Measurements from ENCODE around the gene FMO5.
"Not testable (repeated sequence)": the region's sequence is repeated elsewhere in the genome, so short reads cannot be mapped to it uniquely, and the experiment has no call there.

Gene FMO5

GRCh38 chr1:147225193-147225730, at the start of gene FMO5:
Gene FMO5 (minus strand): TSS chr1:147225339. CDS start chr1:147225029, 310 bp downstream.
- no peak for DNase-seq (ENCODE audit: low read depth)

GRCh38 chr1:147273409-147274336, 48.5 kb upstream of the FMO5 start:
- DNase-seq (ENCODE audit: low read depth) = peak; percentile 5

DNA sequence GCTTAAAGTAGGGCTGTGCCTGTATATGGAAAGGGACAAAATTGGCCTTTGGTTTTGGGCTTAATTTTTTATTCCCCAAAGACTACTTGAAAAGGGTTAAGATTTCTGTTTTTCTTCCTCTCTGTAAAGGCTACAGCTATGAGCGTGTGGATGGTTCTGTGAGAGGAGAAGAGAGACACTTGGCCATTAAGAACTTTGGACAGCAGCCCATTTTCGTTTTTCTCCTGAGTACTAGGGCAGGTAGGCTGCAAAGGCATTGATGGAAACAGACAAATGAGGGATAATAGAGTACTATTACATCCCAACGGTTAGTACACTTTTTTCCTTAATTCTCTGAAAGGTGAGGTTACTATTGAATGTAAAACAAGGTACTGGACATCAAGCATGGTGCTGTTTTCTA, 46.9 kb upstream of the FMO5 start:
- DNase-seq (ENCODE audit: low read depth) = no peak

DNA sequence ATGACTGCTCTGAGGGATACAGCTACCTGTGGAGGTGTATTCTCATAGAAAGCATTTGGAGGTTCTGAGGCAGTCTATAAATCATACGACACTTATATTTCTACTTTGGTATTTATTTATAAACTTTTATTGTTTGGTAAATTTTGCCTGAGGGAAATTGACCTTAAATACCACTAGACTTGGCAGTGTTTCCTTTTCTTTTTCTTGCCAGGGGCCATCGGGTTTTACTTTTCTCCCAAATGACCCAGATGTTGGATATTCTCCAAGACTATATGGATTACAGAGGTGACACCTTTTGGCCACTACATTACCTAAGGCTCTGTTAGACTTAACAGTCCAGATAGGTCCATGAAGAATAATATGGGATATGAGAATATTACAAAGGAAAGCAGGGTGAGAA, 45.6 kb upstream of the FMO5 start:
- DNase-seq (ENCODE audit: low read depth) = no peak

- no peak for DNase-seq (ENCODE audit: low read depth)
These were observed 42.6 kb upstream of the FMO5 start for GRCh38 chr1:147267711-147268110.

GRCh38 chr1:147266381-147266780, 41.2 kb upstream of the FMO5 start:
- DNase-seq (ENCODE audit: low read depth) = no peak

DNA sequence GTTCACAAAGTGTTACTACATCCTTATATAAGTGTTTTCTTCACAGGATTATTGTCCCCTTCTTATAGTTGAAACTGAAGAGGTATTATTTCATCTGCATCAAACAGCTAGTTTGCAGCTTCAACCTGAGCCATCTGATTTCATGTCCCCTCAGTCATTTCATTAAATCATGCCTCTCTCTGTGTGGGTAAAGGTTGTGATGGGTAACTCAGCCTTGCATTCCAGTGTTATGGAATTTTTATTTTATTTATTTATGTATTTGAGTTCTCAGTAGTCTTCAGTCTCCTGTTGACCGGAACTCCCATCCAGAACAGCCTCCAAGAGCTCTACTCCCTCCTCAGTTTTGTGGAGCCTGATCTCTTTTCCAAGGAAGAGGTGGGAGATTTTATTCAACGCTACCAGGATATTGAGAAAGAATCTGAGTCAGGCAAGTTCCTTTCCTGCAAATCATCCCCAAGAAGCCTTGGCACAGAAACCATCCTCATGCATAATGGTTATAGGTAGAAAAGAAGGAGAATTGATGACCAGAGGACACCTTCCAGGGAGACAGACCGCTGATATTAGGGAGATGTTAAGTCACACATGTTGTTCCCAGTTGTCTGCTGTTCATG, 39.1 kb upstream of the FMO5 start:
- no peak for DNase-seq (ENCODE audit: low read depth)

DNA sequence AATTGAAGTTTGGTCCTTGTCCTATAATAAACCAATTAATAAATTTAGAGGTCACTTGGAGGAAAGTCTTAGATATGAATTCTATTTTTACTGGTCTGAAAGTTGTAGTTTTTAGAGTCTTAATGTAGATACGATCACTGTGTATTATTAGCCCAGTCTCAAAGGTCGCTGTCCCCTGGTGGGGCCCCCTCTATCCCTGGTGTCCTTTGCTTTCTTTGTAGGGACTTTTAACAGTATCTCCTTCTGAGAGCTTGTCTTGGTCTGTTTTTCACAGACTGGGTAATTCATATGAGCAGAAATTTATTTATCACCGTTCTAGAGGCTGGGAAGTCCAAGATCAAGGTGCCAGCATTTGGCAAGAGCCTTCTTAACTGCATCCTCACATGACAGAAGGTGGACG, 35.8 kb upstream of the FMO5 start:
- no peak for DNase-seq (ENCODE audit: low read depth)

DNA sequence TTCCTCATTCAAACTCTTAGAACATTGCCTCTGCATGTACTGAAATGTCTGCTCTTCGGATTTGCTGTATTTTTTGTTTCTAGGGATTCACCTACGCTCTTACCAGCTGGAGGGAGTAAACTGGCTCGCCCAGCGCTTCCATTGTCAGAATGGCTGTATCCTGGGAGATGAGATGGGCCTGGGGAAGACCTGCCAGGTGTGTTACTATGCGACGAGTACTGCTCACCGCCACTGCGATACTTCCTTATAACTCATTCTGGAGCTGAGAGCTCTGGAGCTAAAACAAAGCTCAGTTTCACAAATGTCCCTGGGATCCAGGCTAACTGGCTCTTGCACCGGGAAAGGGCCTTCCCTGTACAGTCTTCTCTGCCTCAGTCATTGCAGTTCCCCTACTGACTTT, 27.4 kb upstream of the FMO5 start:
- DNase-seq (ENCODE audit: low read depth) = no peak

- DNase-seq (ENCODE audit: low read depth) = no peak
These were observed 22.6 kb upstream of the FMO5 start for GRCh38 chr1:147247656-147248238.

DNA sequence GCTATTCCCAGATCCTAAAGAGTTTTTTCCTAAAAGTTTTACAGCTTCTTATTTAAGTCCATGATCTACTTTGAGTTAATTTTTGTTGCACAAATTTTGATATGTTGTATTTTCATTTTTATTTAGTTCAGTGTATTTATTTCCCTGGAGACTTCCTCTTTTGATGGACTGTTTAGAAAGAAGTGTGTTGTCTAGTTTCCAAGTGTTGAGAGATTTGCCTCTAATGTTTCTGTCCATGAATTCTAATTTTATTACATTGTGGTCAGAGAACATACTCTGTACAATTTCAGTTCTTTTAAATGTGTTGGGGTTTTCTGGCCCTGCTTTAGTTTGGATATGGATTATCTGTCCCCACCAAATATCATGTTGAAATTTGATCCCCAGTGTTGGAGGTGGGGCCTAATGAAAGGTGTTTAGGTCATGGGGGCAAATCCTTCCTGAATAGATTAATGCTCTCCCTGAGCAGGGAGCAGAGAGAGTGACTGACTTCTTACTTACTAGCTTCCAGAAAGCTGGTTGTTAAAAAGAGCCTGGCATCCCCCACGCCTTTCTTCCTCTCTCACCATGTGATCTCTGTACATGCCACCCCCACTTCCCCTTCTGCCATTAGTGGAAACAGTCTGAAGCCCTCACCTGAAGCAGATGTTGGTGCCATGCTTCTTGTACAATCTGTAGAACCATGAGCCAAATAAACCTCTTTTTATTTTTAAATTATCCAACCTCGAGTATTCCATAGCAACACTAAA, 21.9 kb upstream of the FMO5 start:
- no peak for DNase-seq (ENCODE audit: low read depth)

GRCh38 chr1:147246044-147246690, 21.0 kb upstream of the FMO5 start:
- no peak for DNase-seq (ENCODE audit: low read depth)

- DNase-seq (ENCODE audit: low read depth) = no peak
These were observed 20.5 kb upstream of the FMO5 start for GRCh38 chr1:147245586-147246021.

DNA sequence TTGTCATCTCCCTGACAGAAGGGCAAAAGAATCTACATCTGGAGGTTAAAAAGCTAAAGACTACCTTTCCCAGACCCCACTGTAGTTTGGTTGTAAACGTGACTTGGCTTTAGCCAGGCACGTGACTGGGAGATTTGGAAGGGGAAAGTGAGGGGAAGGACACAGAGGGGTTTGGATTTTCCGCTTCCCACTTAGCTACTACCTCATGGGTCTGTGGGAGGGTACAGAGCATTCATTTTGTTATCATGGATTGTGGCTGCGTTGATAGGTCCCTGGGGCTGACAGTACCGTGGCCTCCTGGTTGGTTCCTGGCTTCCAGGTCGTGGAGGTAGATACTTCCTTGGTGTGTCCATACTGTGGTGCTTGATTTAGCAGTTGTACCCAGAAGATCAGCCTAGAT, 20.0 kb upstream of the FMO5 start:
- DNase-seq (ENCODE audit: low read depth) = no peak

DNA sequence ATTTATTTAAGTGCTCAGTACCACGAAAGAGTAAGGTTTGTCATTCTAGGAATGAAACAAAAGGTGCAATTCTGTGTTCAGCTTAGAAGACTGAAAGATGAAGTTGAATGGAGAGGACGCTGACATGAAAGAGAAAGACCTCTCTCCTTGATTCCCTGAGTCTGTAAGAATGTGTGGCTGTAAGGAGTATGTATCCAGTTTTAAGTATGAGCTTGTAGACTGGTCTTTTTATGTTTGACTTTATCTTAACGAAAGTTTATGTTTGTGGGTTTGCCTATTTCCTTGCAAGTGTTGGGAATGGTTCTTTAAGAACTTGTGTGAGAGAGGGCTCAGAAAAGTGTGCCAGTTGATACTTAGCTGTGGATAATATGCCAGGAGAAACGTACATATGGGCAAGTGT, 18.7 kb upstream of the FMO5 start:
- DNase-seq (ENCODE audit: low read depth) = no peak

GRCh38 chr1:147243228-147243685, 18.1 kb upstream of the FMO5 start:
- DNase-seq (ENCODE audit: low read depth) = no peak

DNA sequence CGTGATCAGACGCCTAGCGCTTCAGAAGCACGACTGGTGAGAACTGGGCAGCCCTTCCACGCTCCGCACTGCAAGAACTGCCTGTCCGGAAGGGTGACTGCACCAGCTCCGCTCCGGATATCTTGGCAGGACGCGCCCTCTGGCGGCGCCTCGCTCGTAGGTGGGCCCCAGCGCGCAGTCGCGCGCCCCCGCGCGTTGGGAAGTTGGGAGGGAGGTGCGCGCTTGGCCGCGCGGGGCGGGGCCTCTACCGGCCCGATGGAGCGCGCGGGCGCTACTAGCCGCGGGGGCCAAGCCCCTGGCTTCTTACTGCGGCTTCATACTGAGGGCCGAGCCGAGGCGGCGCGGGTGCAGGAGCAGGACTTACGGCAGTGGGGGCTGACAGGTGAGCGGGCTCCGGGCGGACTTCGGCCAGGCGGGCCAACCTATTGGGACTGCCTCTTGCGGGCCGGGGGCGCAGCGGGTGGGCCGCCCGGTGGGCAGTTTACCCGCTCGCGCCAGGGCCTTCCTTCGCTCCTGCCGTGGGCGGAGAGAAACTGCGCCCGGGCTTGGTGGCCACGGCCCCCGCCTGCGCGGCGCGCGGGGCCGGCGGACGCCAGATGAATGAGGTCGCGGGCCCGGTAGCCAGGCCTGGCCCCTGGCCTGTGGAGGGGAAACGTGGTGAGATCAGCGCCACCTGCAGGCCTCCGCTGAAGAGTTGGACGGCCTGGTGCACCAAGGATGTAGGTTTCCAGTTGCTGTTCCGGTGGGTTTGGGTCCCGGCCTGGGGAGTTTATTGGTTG, 17.5 kb upstream of the FMO5 start, which contains the start of gene CHD1L:
TSS of gene CHD1L (plus strand) at position 236 of the 779 bp plus-strand sequence. CDS start at position 256, 20 bp downstream.
- peak; percentile 91 for DNase-seq (ENCODE audit: low read depth)

- DNase-seq (ENCODE audit: low read depth) = no peak
These were observed 16.9 kb upstream of the FMO5 start for GRCh38 chr1:147241934-147242448.

- DNase-seq (ENCODE audit: low read depth) = not testable (repeated sequence)
These were observed 15.1 kb upstream of the FMO5 start for GRCh38 chr1:147240131-147240721.

All from stimulated activated CD4-positive, alpha-beta T cell treated with anti-CD3 and anti-CD28 coated beads, Interleukin-2, amount 100 ng/mL, for 4 hours (primary cell).